HEK293T (cell line): ENCODE data around the gene LSM12.

ENCODE experiments used
- CTCF ChIA-PET: fragments of 350-600 bp; formaldehyde crosslinking; extraction: SDS; loops from one replicate; lab custom pipeline; 2021; ENCODE audit warnings: antibody characterized with exemption, inconsistent platforms; lab: Yijun Ruan, JAX
- POLR2A ChIA-PET: fragments of 350-600 bp; formaldehyde crosslinking; extraction: SDS; loops from one replicate; lab custom pipeline; 2020; ENCODE audit warnings: antibody characterized with exemption, inconsistent platforms; lab: Yijun Ruan, JAX
- DNase-seq: peaks from one replicate; pipeline ENCODE4 v3.0.0; 2012; ENCODE audit warnings: mixed read lengths; ENCODE audit errors: extremely low spot score
- ARNT ChIP-seq: fragments of 450-650 bp; IDR thresholded peaks from 2 replicates; pipeline ENCODE4 v1.6.1; 2017; ENCODE audit warnings: mild to moderate bottlenecking
- BHLHE40 ChIP-seq: fragments of 450-650 bp; IDR thresholded peaks from 2 replicates; pipeline ENCODE4 v1.6.1; 2016; ENCODE audit warnings: mild to moderate bottlenecking, moderate library complexity, borderline replicate concordance
- CTBP1 ChIP-seq: fragments of 450-650 bp; IDR thresholded peaks from 2 replicates; pipeline ENCODE4 v1.6.1; 2016; ENCODE audit warnings: borderline replicate concordance
- ELF4 ChIP-seq: fragments of 450-650 bp; IDR thresholded peaks from 2 replicates; pipeline ENCODE4 v1.6.1; 2017; ENCODE audit warnings: antibody characterized with exemption
- FOXA1 ChIP-seq: fragments of 450-650 bp; IDR thresholded peaks from 2 replicates; pipeline ENCODE4 v1.6.1; 2016; ENCODE audit warnings: mild to moderate bottlenecking
- FOXK2 ChIP-seq: fragments of 450-650 bp; IDR thresholded peaks from 2 replicates; pipeline ENCODE4 v1.6.1; 2016; ENCODE audit warnings: mild to moderate bottlenecking
- FOXM1 ChIP-seq: fragments of 450-650 bp; IDR thresholded peaks from 2 replicates; pipeline ENCODE4 v1.6.1; 2017; ENCODE audit warnings: mild to moderate bottlenecking, borderline replicate concordance
- HDGF ChIP-seq: fragments of 450-650 bp; IDR thresholded peaks from 2 replicates; pipeline ENCODE4 v1.6.1; 2017; ENCODE audit warnings: antibody characterized with exemption, borderline replicate concordance
- L3MBTL2 ChIP-seq: fragments of 450-650 bp; conservative IDR thresholded peaks from 2 replicates; pipeline ENCODE4 v1.6.1; 2016; ENCODE audit warnings: mild to moderate bottlenecking
- LEF1 ChIP-seq: fragments of 450-650 bp; IDR thresholded peaks from 2 replicates; pipeline ENCODE4 v1.6.1; 2017; ENCODE audit warnings: mild to moderate bottlenecking, borderline replicate concordance
- NFRKB ChIP-seq: fragments of 450-650 bp; IDR thresholded peaks from 2 replicates; pipeline ENCODE4 v1.6.1; 2016; ENCODE audit warnings: mild to moderate bottlenecking, moderate library complexity
- SP1 ChIP-seq: fragments of 450-650 bp; IDR thresholded peaks from 2 replicates; pipeline ENCODE4 v1.6.1; 2017
- SUZ12 ChIP-seq: fragments of 450-650 bp; IDR thresholded peaks from 2 replicates; pipeline ENCODE4 v1.6.1; 2016; ENCODE audit warnings: mild to moderate bottlenecking
- TARDBP ChIP-seq: fragments of 450-650 bp; IDR thresholded peaks from 2 replicates; pipeline ENCODE4 v1.6.1; 2016
- ZNF384 ChIP-seq: fragments of 450-650 bp; IDR thresholded peaks from 2 replicates; pipeline ENCODE4 v1.6.1; 2016
- TF ChIP-seq, protein P1 (sequence below): fragments of 450-650 bp; IDR thresholded peaks from 2 replicates; pipeline ENCODE4 v1.6.1; 2016

LSM12 gene

GRCh38 chr17:44095388-44095646 is 28.8 kb upstream of the LSM12 start:
- ChIA-PET POLR2A (interaction anchor here (0.9 to 3.6 kb wide), 6 partner anchors 10 to 91 kb away, joined by 3 to 20 read pairs (median 4); partner anchors contain the start of genes HDAC5, LSM12, TMEM101 and TMUB2), CTCF (interaction anchor here (1.5 kb wide), 1 partner anchor 20 kb away, joined by 9 read pairs; no protein-coding TSS in a partner anchor)
- TF ChIP-seq FOXK2, result no peak
- TF ChIP-seq L3MBTL2, result no peak
- no peak for TF ChIP-seq FOXM1
- TF ChIP-seq ZNF384, result no peak
- TF ChIP-seq, protein P1, sequence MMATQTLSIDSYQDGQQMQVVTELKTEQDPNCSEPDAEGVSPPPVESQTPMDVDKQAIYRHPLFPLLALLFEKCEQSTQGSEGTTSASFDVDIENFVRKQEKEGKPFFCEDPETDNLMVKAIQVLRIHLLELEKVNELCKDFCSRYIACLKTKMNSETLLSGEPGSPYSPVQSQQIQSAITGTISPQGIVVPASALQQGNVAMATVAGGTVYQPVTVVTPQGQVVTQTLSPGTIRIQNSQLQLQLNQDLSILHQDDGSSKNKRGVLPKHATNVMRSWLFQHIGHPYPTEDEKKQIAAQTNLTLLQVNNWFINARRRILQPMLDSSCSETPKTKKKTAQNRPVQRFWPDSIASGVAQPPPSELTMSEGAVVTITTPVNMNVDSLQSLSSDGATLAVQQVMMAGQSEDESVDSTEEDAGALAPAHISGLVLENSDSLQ, result no peak
- DNase-seq, result no peak

GRCh38 chr17:44094701-44095387 is 28.4 kb upstream of the LSM12 start:
- POLR2A ChIA-PET, result interaction anchor here (0.9 to 3.6 kb wide), 5 partner anchors 11 to 80 kb away, joined by 3 to 20 read pairs (median 4); partner anchors contain the start of genes HDAC5, LSM12 and TMEM101
- CTCF ChIA-PET, result interaction anchor here (1.5 kb wide), 1 partner anchor 21 kb away, joined by 9 read pairs; no protein-coding TSS in a partner anchor
- DNase-seq, result no peak
- no peak for TF ChIP-seq LEF1
- no peak for TF ChIP-seq ZNF384
- TF ChIP-seq CTBP1, result no peak
- TF ChIP-seq HDGF, result no peak
- TF ChIP-seq L3MBTL2, result no peak
- no peak for TF ChIP-seq ELF4
- no peak for TF ChIP-seq SP1
- TF ChIP-seq, protein P1, result no peak
- no peak for TF ChIP-seq BHLHE40
- TF ChIP-seq TARDBP, result no peak
- TF ChIP-seq FOXK2, result no peak
- no peak for TF ChIP-seq SUZ12
- no peak for TF ChIP-seq ARNT
- TF ChIP-seq FOXM1, result no peak
- no peak for TF ChIP-seq FOXA1
- no peak for TF ChIP-seq NFRKB

DNA sequence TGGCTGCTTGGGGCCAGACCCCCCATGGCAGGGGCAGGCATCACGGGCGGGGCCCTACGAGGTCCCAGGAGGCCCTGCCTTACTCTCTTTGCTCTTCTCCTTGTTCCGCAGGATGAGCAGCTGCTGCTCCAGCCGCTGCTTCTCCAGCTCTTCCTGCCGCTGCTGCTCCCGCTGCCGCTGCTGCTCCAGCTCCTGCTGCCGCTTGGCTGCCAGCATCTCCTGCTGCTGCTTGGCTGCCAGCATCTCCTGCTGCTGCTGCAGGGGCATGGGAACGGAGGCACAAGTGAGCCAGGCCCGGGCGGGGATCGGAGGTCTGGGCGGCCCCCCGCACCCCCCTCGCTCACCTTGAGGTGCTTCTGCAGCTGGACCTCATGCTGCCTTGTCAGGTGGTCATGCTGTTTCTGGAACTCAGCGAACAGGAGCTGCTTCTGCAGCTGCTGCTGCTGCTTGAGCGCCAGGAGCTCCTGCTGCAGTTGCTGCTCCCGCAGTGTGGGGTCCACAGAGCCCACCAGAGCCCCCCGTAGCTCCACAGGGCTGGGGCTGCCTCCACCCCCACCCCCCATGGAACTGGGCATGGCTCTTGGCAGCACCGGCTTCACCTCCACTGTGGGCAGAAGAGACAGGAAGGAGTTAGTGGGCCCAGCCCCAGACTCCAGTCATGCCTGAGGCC is 26.9 kb upstream of the LSM12 start:
- POLR2A ChIA-PET, result no interaction called here

GRCh38 chr17:44092051-44092450 is 25.6 kb upstream of the LSM12 start:
- ChIA-PET POLR2A (no interaction called here), CTCF (no interaction called here)
- no peak for DNase-seq
- TF ChIP-seq ARNT, result no peak
- no peak for TF ChIP-seq TARDBP
- no peak for TF ChIP-seq HDGF
- no peak for TF ChIP-seq SP1
- TF ChIP-seq LEF1, result no peak
- TF ChIP-seq, protein P1, result no peak
- no peak for TF ChIP-seq BHLHE40
- TF ChIP-seq FOXM1, result no peak
- TF ChIP-seq SUZ12, result no peak
- no peak for TF ChIP-seq FOXA1
- TF ChIP-seq ZNF384, result no peak
- TF ChIP-seq NFRKB, result no peak
- TF ChIP-seq ELF4, result no peak
- TF ChIP-seq CTBP1, result no peak
- TF ChIP-seq L3MBTL2, result no peak
- TF ChIP-seq FOXK2, result no peak

More for the DNA sequence above, 26.9 kb upstream of the LSM12 start:
- DNase-seq, result no peak
- CTCF ChIA-PET, result no interaction called here
- no peak for TF ChIP-seq CTBP1
- no peak for TF ChIP-seq ARNT
- TF ChIP-seq, protein P1, result no peak

GRCh38 chr17:44091200-44091997 is 24.9 kb upstream of the LSM12 start:
- CTCF ChIA-PET, result no interaction called here
- TF ChIP-seq LEF1 (no peak), ELF4 (no peak), FOXK2 (no peak), CTBP1 (no peak), L3MBTL2 (no peak), BHLHE40 (no peak), ARNT (no peak), NFRKB (no peak), FOXA1 (no peak), SUZ12 (no peak), SP1 (no peak), ZNF384 (no peak), TARDBP (no peak)
- TF ChIP-seq, protein P1, result no peak
- POLR2A ChIA-PET, result no interaction called here
- no peak for DNase-seq
